Lung (tissue), 12 donors: ENCODE measurements around the gene PIN4. TPM values are rescaled to one million over a fixed set of nuclear protein-coding genes. Genes with fewer than 3 reads are reported as not detected.

Source experiments
- ATAC-seq: fragments of 200-7000 bp; cut with Tn5 transposase; one replicate; pipeline ENCODE4 v1.9.1; 2020; ENCODE audit warnings: moderate number of reproducible peaks; ENCODE audit not compliant: insufficient read depth, low FRiP score
- DNase-seq, 3 donors: peaks; one replicate each; pipeline ENCODE4 v3.0.0-alpha.2; 2013 to 2017
- H3K27ac ChIP-seq, 2 donors: one replicate each; pipeline ENCODE4 v1.5.1; 2013; ENCODE audit warnings: mild to moderate bottlenecking in 2 of 2, moderate library complexity in 2 of 2, control low read depth in 1 of 2, inconsistent platforms in 1 of 2, low read depth in 1 of 2, low read length in 1 of 2
- H3K27me3 ChIP-seq, 3 donors: one replicate each; pipeline ENCODE4 v1.5.1; 2013; ENCODE audit warnings: low read length in 2 of 3; ENCODE audit not compliant: control insufficient read depth in 3 of 3, insufficient read depth in 3 of 3
- H3K36me3 ChIP-seq, 4 donors: one replicate each; pipeline ENCODE4 v1.5.1; 2013; ENCODE audit warnings: low read length in 4 of 4, mild to moderate bottlenecking in 1 of 4, moderate library complexity in 1 of 4; ENCODE audit not compliant: control insufficient read depth in 4 of 4, insufficient read depth in 4 of 4
- H3K4me1 ChIP-seq, 5 donors: one replicate each; pipeline ENCODE4 v1.5.1; 2013; ENCODE audit warnings: low read length in 5 of 5, mild to moderate bottlenecking in 2 of 5, moderate library complexity in 1 of 5; ENCODE audit not compliant: control insufficient read depth in 5 of 5, insufficient read depth in 5 of 5
- H3K4me3 ChIP-seq: one replicate; pipeline ENCODE4 v1.5.1; 2013; ENCODE audit warnings: mild to moderate bottlenecking, control low read depth, moderate library complexity
- H3K9ac ChIP-seq, 2 donors: one replicate each; pipeline ENCODE4 v1.5.1; 2013; ENCODE audit warnings: low read length in 2 of 2, control low read depth in 1 of 2; ENCODE audit not compliant: insufficient read depth in 1 of 2
- H3K9me3 ChIP-seq, 4 donors: one replicate each; pipeline ENCODE4 v1.5.1; 2013; ENCODE audit warnings: low read length in 3 of 4, mild to moderate bottlenecking in 1 of 4, moderate library complexity in 1 of 4; ENCODE audit not compliant: control insufficient read depth in 4 of 4, insufficient read depth in 3 of 4
- WGBS, 2 donors: extraction: QIAGEN DNeasy Blood & Tissue Kit; methylation state at CpG; one replicate each; pipeline ENCODE4 v1.1.7; 2013; 5-methylcytosine and 5-hydroxymethylcytosine counted together
- polyA plus RNA-seq, 2 donors: library from polyadenylated mRNA; stranded (reverse); fragments of 200-250 nt; gene quantifications; one replicate each; pipeline ENCODE4 v1.2.1, GENCODE V29; 2013
- total RNA-seq, 2 donors: library from RNA; depleted of rRNA in 1 of 2; stranded (reverse); fragments of >200 nt in 1 of 2; gene quantifications; one replicate each; pipeline ENCODE4 v1.2.1, GENCODE V29; 2014 to 2021
- TF ChIP-seq, protein P1 (sequence below): IDR thresholded peaks from 2 replicates; pipeline ENCODE4 v1.5.1; 2012; ENCODE audit warnings: mild to moderate bottlenecking; ENCODE audit errors: control extremely low read depth, extremely low read depth
- donor health status: control.
- donor health status: control.
- donor health status: Bipolar disorder and iron deficiency.
- donor health status: healthy.
- donor health status: DM: yes; HTN: yes; CAD: no.

PIN4 gene
- total and polyA plus RNA-seq, 4 donors = 6.7 to 24.5 (median 11.2) TPM

DNA sequence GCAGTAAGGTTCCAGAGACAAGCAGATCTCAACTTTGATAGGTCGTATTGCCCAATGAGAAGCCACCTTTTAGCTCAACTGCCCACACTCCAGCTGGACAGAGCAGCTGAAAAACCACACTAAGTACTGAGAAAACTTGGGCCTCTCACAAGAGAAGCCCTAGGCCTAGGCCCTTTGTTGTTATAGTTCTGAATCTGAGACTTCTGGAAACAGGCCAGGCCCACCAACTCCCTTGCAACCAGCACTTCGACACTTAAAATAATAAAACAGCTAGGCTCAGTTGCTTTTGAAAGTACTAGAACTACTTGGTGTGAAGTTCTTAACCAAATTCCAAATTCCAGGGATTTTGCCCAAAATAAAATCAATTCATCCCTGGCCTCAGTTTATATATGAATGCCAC is 36.4 kb upstream of the PIN4 start:
- no peaks in the 10 kb centered on the region for H3K36me3 ChIP-seq
- no peak overlapping the region for H3K4me3 ChIP-seq
- no peak overlapping the region for H3K9ac ChIP-seq
- H3K4me1 ChIP-seq = no peaks in the 10 kb centered on the region
- WGBS, 2 donors = 42 to 44% methylated on average over 2 of the region's 2 CpGs
- ATAC-seq = no peak
- TF ChIP-seq, protein P1, sequence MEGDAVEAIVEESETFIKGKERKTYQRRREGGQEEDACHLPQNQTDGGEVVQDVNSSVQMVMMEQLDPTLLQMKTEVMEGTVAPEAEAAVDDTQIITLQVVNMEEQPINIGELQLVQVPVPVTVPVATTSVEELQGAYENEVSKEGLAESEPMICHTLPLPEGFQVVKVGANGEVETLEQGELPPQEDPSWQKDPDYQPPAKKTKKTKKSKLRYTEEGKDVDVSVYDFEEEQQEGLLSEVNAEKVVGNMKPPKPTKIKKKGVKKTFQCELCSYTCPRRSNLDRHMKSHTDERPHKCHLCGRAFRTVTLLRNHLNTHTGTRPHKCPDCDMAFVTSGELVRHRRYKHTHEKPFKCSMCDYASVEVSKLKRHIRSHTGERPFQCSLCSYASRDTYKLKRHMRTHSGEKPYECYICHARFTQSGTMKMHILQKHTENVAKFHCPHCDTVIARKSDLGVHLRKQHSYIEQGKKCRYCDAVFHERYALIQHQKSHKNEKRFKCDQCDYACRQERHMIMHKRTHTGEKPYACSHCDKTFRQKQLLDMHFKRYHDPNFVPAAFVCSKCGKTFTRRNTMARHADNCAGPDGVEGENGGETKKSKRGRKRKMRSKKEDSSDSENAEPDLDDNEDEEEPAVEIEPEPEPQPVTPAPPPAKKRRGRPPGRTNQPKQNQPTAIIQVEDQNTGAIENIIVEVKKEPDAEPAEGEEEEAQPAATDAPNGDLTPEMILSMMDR = no peak
- H3K9me3 ChIP-seq = no peaks in the 10 kb centered on the region
- no peak for DNase-seq
- H3K27ac ChIP-seq = no peak overlapping the region
- peaks cover 0 to 32% (median 10%) of the 10 kb centered on the region in 3 donors for H3K27me3 ChIP-seq

DNA sequence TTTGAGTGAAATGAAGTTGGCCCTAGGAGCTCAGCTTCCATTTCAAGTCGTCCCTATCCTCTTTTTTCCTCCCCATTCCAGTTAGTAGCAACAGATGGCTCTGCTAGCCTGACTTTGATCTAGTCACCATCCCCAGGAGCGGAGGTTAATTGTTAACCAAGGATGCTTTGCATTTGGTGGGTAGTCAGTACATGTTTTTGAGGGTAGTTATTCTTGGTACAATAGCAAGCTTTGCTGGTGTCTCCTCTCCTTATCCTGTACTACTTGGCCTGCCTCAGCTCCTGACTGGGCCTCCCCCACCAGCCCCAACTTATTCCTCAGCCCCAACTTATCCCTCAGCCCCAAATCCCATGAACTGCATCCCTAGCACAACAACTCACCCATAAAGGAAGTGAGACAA is 35.0 kb upstream of the PIN4 start:
- TF ChIP-seq, protein P1 = no peak
- Histone ChIP-seq H3K27ac (no peak overlapping the region), H3K4me1 (no peaks in the 10 kb centered on the region), H3K27me3 (peaks cover 0 to 38% (median 10%) of the 10 kb centered on the region in 3 donors), H3K9me3 (no peaks in the 10 kb centered on the region), H3K4me3 (no peak overlapping the region), H3K36me3 (no peaks in the 10 kb centered on the region), H3K9ac (no peak overlapping the region)
- WGBS, 2 donors = 70 to 100% methylated on average over 2 of the region's 2 CpGs
- ATAC-seq (no peak), DNase-seq (no peak)

- WGBS, 2 donors = 86 to 97% methylated on average over 3 of the region's 3 CpGs
- H3K9me3 ChIP-seq = peaks cover 0 to 12% (median 2%) of the 10 kb centered on the region in 4 donors
Observed at GRCh38 chrX:72158773-72159172, 22.8 kb upstream of the PIN4 start.

More at GRCh38 chrX:72158773-72159172, 22.8 kb upstream of the PIN4 start:
- Histone ChIP-seq H3K4me3 (no peak overlapping the region), H3K9ac (no peak overlapping the region), H3K36me3 (no peaks in the 10 kb centered on the region), H3K27ac (no peak overlapping the region), H3K27me3 (peaks cover 0 to 4% (median 0%) of the 10 kb centered on the region in 3 donors), H3K4me1 (no peaks in the 10 kb centered on the region)
- ATAC-seq (no peak), DNase-seq (no peak)
- TF ChIP-seq, protein P1 = no peak
